ENCODE results near the gene CD48.

Gene CD48

DNA sequence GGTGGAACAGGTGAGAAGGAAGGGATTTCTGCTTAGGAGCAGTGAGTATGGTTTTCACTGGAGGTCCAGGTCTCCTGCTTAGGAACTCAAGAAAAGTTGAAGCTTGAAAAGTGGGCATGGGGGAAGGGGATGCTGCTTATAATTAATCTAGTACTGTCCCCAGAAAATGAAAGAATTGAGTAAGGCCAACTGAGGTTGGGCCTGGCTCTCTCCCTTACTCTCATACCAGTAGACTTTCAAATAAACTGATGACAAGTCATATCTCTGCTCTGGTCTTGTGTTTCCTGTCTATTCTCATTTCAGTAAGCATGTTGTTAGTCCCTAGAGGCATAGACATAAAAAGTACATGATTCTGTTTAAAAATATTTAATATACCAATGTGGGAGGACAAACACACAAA is 26.4 kb downstream of the CD48 start:
- no peaks in the 10 kb centered on the region for H3K9me3 ChIP-seq (ENCODE audit: control insufficient read depth, low read depth, low read length)
- no peak overlapping the region for H3K4me3 ChIP-seq (ENCODE audit: low read length)
- no peaks in the 10 kb centered on the region for H3K36me3 ChIP-seq (ENCODE audit: control insufficient read depth, low read depth, low read length)
- no peaks in the 10 kb centered on the region for H3K27me3 ChIP-seq (ENCODE audit: control insufficient read depth, insufficient read depth, low read length)
- H3K9ac ChIP-seq (ENCODE audit: low read length) = no peak overlapping the region
- H3K27ac ChIP-seq (ENCODE audit: low read length) = no peak overlapping the region
- H3K4me1 ChIP-seq (ENCODE audit: control insufficient read depth, low read depth, low read length) = peaks cover 4% of the 10 kb centered on the region

DNA sequence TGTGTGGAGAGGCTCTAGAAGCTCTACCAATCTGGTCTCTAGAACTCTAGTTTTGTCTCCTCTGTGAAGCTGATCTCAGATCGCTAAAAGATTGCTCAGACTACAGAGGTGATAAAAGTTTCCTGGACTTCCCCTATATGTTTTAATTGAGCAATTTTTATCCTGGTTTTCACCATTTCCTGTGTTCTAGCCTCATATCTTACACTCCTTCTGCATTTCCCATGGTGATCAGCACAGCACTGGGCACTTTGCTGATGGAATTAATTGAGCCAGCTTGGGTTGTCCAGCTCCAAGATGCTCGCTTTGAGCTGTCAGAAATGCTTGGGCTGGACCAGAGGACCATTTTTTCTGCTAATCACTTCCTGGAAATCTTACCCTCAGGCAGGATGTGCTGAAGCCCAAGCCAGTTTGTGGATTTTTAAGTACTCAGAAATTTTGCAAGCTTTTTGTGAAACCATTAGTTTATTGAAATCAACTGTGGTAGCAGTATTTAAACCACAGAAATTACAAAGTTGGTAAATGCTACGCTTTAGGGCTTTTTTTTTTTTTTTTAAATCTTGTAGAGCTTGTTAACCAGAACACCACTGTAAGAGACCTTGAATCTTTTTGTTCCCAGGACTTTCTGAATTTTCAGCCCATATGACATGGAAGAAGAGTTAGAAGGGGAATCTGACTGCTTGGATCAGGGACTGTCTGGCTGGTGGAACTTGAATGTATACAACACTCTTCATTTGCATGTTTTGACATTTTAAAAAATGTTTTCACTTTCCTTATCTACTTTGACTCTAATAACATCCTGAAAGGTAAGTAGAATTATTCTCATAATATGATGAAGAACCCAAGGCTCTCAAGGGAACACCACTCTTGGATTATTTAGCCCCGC is 28.4 kb downstream of the CD48 start:
- Histone ChIP-seq H3K9ac (ENCODE audit: low read length) (no peak overlapping the region), H3K27me3 (ENCODE audit: control insufficient read depth, insufficient read depth, low read length) (no peaks in the 10 kb centered on the region), H3K4me3 (ENCODE audit: low read length) (no peak overlapping the region), H3K27ac (ENCODE audit: low read length) (no peak overlapping the region), H3K36me3 (ENCODE audit: control insufficient read depth, low read depth, low read length) (no peaks in the 10 kb centered on the region), H3K9me3 (ENCODE audit: control insufficient read depth, low read depth, low read length) (no peaks in the 10 kb centered on the region), H3K4me1 (ENCODE audit: control insufficient read depth, low read depth, low read length) (peaks cover 4% of the 10 kb centered on the region)

DNA sequence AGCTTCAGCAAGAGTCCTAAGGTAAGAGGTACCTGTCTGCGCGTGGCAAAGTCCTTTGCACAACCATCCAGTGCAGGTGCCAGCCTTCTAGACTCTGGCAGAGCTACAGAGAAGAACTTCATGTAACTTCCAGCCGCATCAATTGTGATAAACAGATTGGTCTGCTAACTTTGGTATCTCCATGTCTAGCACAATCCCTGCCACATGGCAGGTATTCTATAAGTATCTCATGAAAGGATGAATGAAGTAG is 29.8 kb downstream of the CD48 start:
- Histone ChIP-seq H3K9me3 (ENCODE audit: control insufficient read depth, low read depth, low read length) (no peaks in the 10 kb centered on the region), H3K27ac (ENCODE audit: low read length) (no peak overlapping the region), H3K36me3 (ENCODE audit: control insufficient read depth, low read depth, low read length) (no peaks in the 10 kb centered on the region), H3K4me3 (ENCODE audit: low read length) (no peak overlapping the region), H3K9ac (ENCODE audit: low read length) (no peak overlapping the region), H3K27me3 (ENCODE audit: control insufficient read depth, insufficient read depth, low read length) (no peaks in the 10 kb centered on the region), H3K4me1 (ENCODE audit: control insufficient read depth, low read depth, low read length) (peaks cover 4% of the 10 kb centered on the region)

DNA sequence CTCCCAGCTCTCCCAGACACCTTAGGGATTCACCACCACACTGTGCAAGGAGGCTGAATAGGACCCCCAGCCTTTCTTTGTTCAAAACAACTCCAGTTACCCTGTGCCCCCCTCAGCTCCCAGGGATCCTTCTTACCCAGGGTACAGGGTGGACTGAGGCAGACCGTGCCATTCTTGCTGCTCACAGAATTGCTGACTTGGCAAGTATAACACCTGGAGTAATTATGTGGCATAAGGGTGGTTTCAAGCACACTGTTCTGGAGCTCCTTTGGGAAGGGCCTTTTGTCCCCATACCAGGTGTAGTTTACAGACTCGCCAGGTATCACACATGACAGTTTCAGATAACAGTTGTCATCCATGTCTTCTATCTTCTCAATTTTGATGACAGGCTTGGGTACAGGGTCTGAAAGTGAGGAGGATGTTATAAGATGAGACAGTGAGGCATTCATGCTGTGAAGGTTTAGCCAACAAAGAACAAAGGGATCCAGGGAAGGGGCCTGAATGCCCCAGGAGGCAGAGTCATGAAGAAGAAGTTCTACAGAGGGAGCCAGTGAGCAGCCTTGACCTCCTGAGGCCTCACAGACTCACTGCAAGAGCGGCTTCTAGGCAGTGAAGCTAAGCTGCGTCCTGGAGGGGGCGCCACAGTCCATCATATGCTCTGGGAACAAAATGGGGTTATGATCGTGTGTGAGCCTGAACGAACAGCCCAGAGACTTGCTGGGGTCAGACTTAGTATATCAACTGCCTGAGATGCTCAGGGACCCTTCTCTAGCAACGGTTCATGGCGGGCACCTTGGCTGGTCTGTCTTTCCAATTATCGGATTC is 30.3 kb downstream of the CD48 start:
- Histone ChIP-seq H3K9me3 (ENCODE audit: control insufficient read depth, low read depth, low read length) (no peaks in the 10 kb centered on the region), H3K27me3 (ENCODE audit: control insufficient read depth, insufficient read depth, low read length) (no peaks in the 10 kb centered on the region), H3K36me3 (ENCODE audit: control insufficient read depth, low read depth, low read length) (no peaks in the 10 kb centered on the region), H3K9ac (ENCODE audit: low read length) (no peak overlapping the region), H3K4me3 (ENCODE audit: low read length) (no peak overlapping the region), H3K4me1 (ENCODE audit: control insufficient read depth, low read depth, low read length) (peaks cover 4% of the 10 kb centered on the region), H3K27ac (ENCODE audit: low read length) (no peak overlapping the region)

DNA sequence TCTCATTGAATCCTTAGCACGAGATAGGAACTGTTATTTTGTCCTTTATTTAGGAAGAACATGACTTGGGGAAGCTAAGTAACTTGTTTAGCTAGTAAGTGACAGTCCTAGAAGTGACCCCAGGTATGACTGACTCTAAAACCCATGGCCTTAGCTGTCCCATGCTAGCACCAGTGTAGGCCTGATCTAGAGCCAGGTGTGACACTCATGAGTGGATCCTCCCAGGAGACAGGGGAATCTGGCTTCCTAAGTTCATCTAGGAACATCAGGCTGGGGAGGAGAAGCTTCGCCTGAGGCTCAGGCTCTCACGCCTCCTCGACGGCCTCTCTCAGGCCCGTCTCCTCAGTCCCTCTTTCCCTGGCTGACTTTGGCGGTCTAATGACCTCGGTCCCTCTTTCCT is 31.2 kb downstream of the CD48 start:
- Histone ChIP-seq H3K4me3 (ENCODE audit: low read length) (no peak overlapping the region), H3K4me1 (ENCODE audit: control insufficient read depth, low read depth, low read length) (peaks cover 5% of the 10 kb centered on the region), H3K27me3 (ENCODE audit: control insufficient read depth, insufficient read depth, low read length) (no peaks in the 10 kb centered on the region), H3K27ac (ENCODE audit: low read length) (no peak overlapping the region), H3K9ac (ENCODE audit: low read length) (no peak overlapping the region), H3K9me3 (ENCODE audit: control insufficient read depth, low read depth, low read length) (no peaks in the 10 kb centered on the region), H3K36me3 (ENCODE audit: control insufficient read depth, low read depth, low read length) (no peaks in the 10 kb centered on the region)

DNA sequence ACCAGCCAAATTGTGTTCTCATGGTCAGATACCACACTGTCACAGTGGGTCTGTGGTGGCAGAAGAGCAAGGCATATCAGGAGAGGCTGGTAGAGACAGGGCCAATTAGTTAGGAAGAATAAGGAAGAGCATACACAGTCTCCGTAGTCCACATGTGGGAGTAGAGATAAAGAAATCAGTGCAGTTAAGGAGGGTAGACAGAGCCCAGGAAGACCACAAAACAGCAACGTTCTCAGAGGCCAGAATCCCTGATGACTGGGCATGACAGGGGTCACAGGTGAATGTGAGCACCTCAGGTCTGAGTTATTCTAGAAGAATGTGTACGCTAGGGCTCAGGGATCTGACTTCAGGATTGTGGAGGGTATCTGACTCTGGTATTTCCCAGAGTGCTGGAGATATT is 31.7 kb downstream of the CD48 start:
- H3K9me3 ChIP-seq (ENCODE audit: control insufficient read depth, low read depth, low read length) = no peaks in the 10 kb centered on the region
- H3K36me3 ChIP-seq (ENCODE audit: control insufficient read depth, low read depth, low read length) = no peaks in the 10 kb centered on the region
- no peak overlapping the region for H3K9ac ChIP-seq (ENCODE audit: low read length)
- no peak overlapping the region for H3K4me3 ChIP-seq (ENCODE audit: low read length)
- no peak overlapping the region for H3K27ac ChIP-seq (ENCODE audit: low read length)
- no peaks in the 10 kb centered on the region for H3K27me3 ChIP-seq (ENCODE audit: control insufficient read depth, insufficient read depth, low read length)
- peaks cover 8% of the 10 kb centered on the region for H3K4me1 ChIP-seq (ENCODE audit: control insufficient read depth, low read depth, low read length)

DNA sequence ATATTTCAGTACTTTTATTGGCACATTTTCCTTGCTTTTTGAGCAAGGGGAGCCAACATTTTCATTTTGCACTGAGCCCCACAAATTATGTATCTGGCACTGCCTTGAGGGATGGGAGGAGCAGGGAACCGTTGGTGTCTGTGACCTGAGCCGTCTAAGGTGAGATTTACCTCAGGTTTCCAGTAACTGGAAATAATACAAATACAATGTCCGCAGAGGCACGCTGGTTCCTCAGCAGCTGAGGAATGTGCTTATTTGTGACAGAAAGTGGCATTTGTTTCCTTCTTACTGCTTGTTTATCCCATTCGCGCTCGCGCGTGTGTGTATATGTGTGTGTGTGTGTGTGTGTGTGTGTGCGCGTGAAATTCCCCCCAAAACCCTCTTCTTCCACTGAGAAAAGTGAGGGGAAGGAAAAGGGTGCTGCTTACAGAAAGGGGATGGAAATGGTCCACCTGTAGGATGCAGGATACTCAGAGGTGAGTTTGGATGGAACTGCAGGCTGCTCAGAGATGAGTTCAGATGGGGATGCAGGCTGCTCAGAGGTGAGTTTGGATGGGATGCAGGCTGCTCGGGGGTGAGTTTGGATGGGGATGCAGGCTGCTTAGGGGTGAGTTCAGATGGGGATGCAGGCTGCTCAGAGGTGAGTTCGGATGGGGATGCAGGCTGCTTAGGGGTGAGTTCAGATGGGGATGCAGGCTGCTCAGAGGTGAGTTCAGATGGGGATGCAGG is 34.6 kb downstream of the CD48 start:
- Histone ChIP-seq H3K27ac (ENCODE audit: low read length) (no peak overlapping the region), H3K4me3 (ENCODE audit: low read length) (no peak overlapping the region), H3K9me3 (ENCODE audit: control insufficient read depth, low read depth, low read length) (no peaks in the 10 kb centered on the region), H3K9ac (ENCODE audit: low read length) (no peak overlapping the region), H3K36me3 (ENCODE audit: control insufficient read depth, low read depth, low read length) (no peaks in the 10 kb centered on the region), H3K4me1 (ENCODE audit: control insufficient read depth, low read depth, low read length) (peaks cover 35% of the 10 kb centered on the region), H3K27me3 (ENCODE audit: control insufficient read depth, insufficient read depth, low read length) (no peaks in the 10 kb centered on the region)

DNA sequence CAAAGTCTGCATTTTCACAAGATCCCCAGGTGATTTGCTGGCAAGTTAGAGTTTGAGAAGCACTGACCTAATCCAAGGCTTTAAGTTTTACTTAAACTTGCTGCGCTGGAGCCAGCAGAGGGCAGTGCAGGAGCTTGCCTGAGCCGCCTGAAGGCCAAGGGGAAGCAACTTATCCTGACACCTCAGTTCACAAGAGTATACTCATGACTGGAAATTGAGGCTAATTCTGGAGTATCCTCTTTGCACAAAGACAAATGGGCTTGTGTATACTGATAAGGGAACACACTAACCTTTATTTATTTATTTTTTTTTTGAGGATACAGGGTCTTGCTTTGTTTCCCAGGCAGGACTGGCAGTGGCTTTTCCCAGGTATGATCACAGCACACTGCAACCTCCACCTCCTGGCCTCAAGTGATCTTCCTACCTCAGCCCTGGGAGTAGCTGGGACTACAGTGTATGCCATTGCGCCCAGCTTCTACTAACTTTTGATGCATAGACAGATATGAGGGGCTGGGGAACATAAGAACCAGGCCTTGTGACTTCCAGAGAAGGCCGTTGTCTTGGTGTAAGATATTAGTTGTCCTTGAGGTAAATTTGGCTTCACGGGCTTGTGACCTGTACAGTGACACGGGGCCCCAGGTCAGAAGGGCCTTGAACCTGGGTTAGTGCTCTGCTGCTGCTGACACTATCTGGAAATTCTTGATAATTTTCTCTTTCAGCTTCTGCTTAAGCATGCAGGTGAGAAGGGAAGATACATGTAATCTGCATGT is 35.8 kb downstream of the CD48 start:
- Histone ChIP-seq H3K27me3 (ENCODE audit: control insufficient read depth, insufficient read depth, low read length) (no peaks in the 10 kb centered on the region), H3K4me3 (ENCODE audit: low read length) (no peak overlapping the region), H3K9me3 (ENCODE audit: control insufficient read depth, low read depth, low read length) (no peaks in the 10 kb centered on the region), H3K27ac (ENCODE audit: low read length) (no peak overlapping the region), H3K9ac (ENCODE audit: low read length) (no peak overlapping the region), H3K36me3 (ENCODE audit: control insufficient read depth, low read depth, low read length) (no peaks in the 10 kb centered on the region), H3K4me1 (ENCODE audit: control insufficient read depth, low read depth, low read length) (peaks cover 40% of the 10 kb centered on the region)

DNA sequence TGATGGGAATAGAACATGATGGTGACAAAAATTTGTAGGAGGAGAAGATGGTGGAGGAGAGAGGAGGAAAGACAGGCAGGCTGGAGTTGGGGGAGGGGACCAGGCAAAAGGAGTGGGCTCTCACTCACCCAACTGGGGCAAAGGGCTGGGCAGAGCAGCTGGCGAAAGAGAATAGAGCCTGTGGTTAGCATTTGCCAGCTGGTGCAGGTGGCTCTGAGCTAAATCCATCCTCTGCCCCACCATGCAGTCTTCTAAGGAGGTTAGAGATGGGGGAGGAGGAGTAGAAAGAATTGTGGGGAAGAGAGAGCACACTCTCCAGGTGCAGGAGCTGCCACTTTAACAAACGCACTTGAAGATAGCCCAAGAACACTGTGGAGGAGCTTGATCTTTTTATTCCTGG is 37.2 kb downstream of the CD48 start:
- Histone ChIP-seq H3K9ac (ENCODE audit: low read length) (no peak overlapping the region), H3K36me3 (ENCODE audit: control insufficient read depth, low read depth, low read length) (no peaks in the 10 kb centered on the region), H3K4me1 (ENCODE audit: control insufficient read depth, low read depth, low read length) (peaks cover 44% of the 10 kb centered on the region), H3K9me3 (ENCODE audit: control insufficient read depth, low read depth, low read length) (no peaks in the 10 kb centered on the region), H3K27ac (ENCODE audit: low read length) (no peak overlapping the region), H3K27me3 (ENCODE audit: control insufficient read depth, insufficient read depth, low read length) (no peaks in the 10 kb centered on the region), H3K4me3 (ENCODE audit: low read length) (no peak overlapping the region)

DNA sequence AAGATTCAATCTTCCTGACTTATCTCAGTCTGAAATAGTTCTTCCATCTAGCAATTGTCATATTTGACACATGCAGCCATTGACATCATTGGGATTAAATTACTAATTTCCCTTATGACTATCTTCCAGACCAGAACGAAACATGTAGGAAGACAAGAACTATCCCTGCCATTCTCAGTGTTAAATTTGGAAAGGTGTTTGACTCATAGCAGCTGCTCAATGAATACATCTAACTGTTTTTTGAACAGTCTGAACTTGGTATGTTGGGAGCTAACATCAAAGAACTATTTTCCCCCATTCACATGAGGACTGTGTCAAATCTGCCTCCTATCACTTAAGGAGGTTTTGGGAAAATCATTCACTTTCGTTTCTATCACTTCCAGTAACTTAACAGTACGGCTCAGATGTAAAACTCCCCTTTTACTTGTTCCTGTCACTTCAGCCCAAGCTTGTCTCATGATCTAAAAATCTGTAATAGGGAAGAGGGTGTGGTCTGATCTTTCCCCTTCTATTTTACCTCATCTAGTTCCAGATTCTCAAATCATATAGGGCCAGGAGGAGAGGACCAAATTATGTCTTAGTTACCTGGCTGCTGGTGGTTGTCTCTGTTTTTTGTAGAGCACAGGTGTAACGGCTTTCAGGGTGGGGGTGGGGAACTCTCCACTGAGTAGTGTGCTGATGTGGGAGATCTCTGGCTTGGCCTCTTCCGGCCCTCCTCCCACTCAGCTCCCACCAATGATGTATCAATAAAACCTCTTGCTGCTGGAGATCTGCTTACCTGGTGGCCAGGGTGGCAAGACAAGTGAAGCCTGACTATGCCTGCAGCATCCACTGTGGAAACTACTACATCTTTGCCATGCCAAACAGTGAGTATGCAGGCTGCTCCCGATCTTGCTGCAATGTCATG is 38.6 kb downstream of the CD48 start:
- H3K27me3 ChIP-seq (ENCODE audit: control insufficient read depth, insufficient read depth, low read length) = no peaks in the 10 kb centered on the region
- no peak overlapping the region for H3K27ac ChIP-seq (ENCODE audit: low read length)
- peaks cover 44% of the 10 kb centered on the region for H3K4me1 ChIP-seq (ENCODE audit: control insufficient read depth, low read depth, low read length)
- no peak overlapping the region for H3K9ac ChIP-seq (ENCODE audit: low read length)
- H3K4me3 ChIP-seq (ENCODE audit: low read length) = peak overlapping the region; percentile 29
- no peaks in the 10 kb centered on the region for H3K36me3 ChIP-seq (ENCODE audit: control insufficient read depth, low read depth, low read length)
- H3K9me3 ChIP-seq (ENCODE audit: control insufficient read depth, low read depth, low read length) = no peaks in the 10 kb centered on the region

All from iPS-18a (cell line).